ENCODE results near the gene DNAAF3. TPM values are rescaled to one million over a fixed set of nuclear protein-coding genes. Genes with fewer than 3 reads are reported as not detected.
A peak's percentile ranks its signal among the peaks of the same experiment; 100 is the strongest.

The DNAAF3 gene
- total RNA-seq, 1 donor from 2014 or later, result 1.5 TPM

- H3K27ac ChIP-seq, result no peak overlapping the region
- H3K9me3 ChIP-seq, result no peaks in the 10 kb centered on the region
- DNase-seq, result no peak
- ATAC-seq, result no peak
- no peak for TF ChIP-seq CTCF (IDR thresholded peaks at IDR 0.05)
- intact Hi-C loops (cut with DNase I), result no loop called here
- no peaks in the 10 kb centered on the region for H3K36me3 ChIP-seq
- H3K27me3 ChIP-seq, result peaks cover 70% of the 10 kb centered on the region
- peaks cover 7% of the 10 kb centered on the region for H3K4me1 ChIP-seq
- no peak overlapping the region for H3K4me3 ChIP-seq
These were observed 15.3 kb upstream of the DNAAF3 start for GRCh38 chr19:55181740-55182139.

- DNase-seq (no peak), ATAC-seq (peak; percentile 79)
- H3K27ac ChIP-seq, result no peak within 1 kb of the TSS
- intact Hi-C loops (cut with DNase I), result no loop called here
- H3K4me1 ChIP-seq, result peaks cover 7% of the 10 kb centered on the region
- peak within 1 kb of the TSS; percentile 26 for H3K4me3 ChIP-seq
- H3K9me3 ChIP-seq, result no peaks in the 10 kb centered on the region
- H3K27me3 ChIP-seq, result peaks cover 89% of the 10 kb centered on the region
- no peak for TF ChIP-seq CTCF (IDR thresholded peaks at IDR 0.05)
- no peaks in the 10 kb centered on the region for H3K36me3 ChIP-seq
These were observed 13.4 kb upstream of the DNAAF3 start, which contains the start of gene SYT5 for GRCh38 chr19:55179606-55180484. Gene SYT5, minus strand, starts transcription at chr19:55180289. Its CDS starts 1,248 bp downstream, at chr19:55179041.

- H3K27ac ChIP-seq, result no peak overlapping the region
- TF ChIP-seq CTCF (IDR thresholded peaks at IDR 0.05), result no peak
- no peaks in the 10 kb centered on the region for H3K9me3 ChIP-seq
- ATAC-seq, result peak; percentile 58
- intact Hi-C loops (cut with DNase I), result no loop called here
- peaks cover 98% of the 10 kb centered on the region for H3K27me3 ChIP-seq
- peak; percentile 79 for DNase-seq
- H3K4me1 ChIP-seq, result peaks cover 7% of the 10 kb centered on the region
- peak overlapping the region; percentile 26 for H3K4me3 ChIP-seq
- H3K36me3 ChIP-seq, result no peaks in the 10 kb centered on the region
These were observed 12.6 kb upstream of the DNAAF3 start for GRCh38 chr19:55178781-55179599.

- peaks cover 96% of the 10 kb centered on the region for H3K27me3 ChIP-seq
- intact Hi-C loops (cut with DNase I), result no loop called here
These were observed 9.7 kb upstream of the DNAAF3 start for GRCh38 chr19:55176076-55176475.

More at GRCh38 chr19:55176076-55176475, 9.7 kb upstream of the DNAAF3 start:
- DNase-seq (no peak), ATAC-seq (no peak)
- Histone ChIP-seq H3K36me3 (no peaks in the 10 kb centered on the region), H3K4me1 (peaks cover 7% of the 10 kb centered on the region), H3K9me3 (no peaks in the 10 kb centered on the region), H3K4me3 (no peak overlapping the region), H3K27ac (no peak overlapping the region)
- no peak for TF ChIP-seq CTCF (IDR thresholded peaks at IDR 0.05)
